ENCODE results near the gene PGM1.

PGM1 gene

DNA sequence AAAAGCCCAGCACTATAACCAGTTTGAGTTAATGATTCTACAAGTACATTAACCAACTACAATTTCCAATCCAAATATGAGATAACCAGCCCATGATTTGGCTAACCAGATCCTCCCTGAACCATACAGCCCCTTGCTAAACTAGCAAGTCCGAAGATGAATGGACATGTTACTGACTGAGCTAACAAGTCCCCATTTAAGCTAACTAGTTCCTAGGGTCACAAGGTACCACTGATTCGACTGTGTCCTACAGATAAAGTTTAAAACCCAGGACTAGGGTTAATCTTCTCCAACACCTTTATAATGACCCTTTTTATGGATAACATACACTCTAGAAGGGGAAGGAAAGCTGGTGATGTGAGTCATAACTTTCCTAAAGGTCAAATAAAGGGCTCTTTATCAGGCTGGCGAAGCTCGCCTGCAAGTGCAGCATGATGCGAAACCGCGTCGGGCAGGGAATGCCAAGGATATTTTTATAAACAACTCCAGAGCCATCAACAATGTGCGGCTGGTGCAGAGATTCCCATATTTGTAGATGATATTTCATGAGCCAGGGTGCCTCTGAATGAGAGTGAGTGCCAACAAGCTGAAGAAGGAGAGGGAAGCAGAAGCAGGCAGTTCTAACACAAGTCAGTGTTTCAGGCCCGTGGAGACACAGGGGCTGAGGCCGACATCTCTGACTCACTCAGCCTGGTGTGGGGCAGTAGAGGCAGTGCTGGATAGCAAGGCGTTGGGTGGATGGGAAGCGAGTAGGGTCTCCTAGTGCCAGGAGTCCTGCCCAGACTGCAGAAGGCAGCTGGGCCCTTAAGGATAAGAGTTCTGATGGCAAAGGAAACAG, 105.0 kb downstream of the PGM1 start:
- TF ChIP-seq, protein P1, sequence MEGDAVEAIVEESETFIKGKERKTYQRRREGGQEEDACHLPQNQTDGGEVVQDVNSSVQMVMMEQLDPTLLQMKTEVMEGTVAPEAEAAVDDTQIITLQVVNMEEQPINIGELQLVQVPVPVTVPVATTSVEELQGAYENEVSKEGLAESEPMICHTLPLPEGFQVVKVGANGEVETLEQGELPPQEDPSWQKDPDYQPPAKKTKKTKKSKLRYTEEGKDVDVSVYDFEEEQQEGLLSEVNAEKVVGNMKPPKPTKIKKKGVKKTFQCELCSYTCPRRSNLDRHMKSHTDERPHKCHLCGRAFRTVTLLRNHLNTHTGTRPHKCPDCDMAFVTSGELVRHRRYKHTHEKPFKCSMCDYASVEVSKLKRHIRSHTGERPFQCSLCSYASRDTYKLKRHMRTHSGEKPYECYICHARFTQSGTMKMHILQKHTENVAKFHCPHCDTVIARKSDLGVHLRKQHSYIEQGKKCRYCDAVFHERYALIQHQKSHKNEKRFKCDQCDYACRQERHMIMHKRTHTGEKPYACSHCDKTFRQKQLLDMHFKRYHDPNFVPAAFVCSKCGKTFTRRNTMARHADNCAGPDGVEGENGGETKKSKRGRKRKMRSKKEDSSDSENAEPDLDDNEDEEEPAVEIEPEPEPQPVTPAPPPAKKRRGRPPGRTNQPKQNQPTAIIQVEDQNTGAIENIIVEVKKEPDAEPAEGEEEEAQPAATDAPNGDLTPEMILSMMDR (IDR thresholded peaks at IDR 0.05; ENCODE audit: low read depth, low read length, missing control alignments) = no peak
- DNase-seq (ENCODE audit: extremely low read depth, low read depth) = no peak
- no peak overlapping the region for H3K4me3 ChIP-seq (replicated peaks; ENCODE audit: low read depth, low read length)

DNA sequence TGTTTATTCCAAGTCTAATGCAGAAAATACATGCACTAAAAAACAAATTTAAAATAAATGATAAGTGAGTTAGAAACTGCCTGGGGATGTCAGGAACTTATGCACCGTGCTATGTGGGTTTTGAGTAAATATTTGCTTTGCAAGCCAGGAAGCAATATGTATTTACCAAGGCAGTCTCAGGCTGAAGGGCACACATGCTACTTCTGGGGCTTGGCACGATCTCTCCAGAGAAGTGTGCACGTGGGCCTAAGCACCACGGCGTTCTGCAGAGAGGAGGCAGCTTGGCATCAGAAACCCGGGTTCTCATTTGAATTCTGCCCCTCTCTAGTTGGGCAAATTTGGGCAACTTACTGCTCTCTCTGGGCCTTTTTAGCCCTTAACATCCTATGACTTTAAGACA, 108.0 kb downstream of the PGM1 start:
- no peak overlapping the region for H3K4me3 ChIP-seq (replicated peaks; ENCODE audit: low read depth, low read length)
- DNase-seq (ENCODE audit: extremely low read depth, low read depth) = no peak
- TF ChIP-seq, protein P1 (IDR thresholded peaks at IDR 0.05; ENCODE audit: low read depth, low read length, missing control alignments) = no peak

DNA sequence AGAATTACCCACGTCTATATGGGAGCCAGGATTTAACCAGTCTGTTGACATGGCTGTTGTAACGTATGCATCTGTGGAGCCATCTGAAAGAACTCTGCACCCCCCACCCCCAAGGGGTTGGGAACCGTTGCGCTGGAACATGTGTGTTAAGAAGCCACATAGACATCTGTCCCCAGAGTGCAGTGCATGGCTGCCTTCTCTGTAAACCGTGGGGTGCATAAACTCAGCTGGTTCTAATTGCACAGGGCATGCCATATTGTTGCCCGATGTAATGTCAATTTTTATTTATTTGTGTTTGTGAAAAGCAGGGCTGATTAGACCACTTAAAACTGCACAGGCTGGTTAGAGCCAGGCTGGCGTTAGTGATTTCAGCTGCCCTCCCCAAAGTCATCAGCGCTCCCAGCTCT, 110.5 kb downstream of the PGM1 start:
- no peak for DNase-seq (ENCODE audit: extremely low read depth, low read depth)

DNA sequence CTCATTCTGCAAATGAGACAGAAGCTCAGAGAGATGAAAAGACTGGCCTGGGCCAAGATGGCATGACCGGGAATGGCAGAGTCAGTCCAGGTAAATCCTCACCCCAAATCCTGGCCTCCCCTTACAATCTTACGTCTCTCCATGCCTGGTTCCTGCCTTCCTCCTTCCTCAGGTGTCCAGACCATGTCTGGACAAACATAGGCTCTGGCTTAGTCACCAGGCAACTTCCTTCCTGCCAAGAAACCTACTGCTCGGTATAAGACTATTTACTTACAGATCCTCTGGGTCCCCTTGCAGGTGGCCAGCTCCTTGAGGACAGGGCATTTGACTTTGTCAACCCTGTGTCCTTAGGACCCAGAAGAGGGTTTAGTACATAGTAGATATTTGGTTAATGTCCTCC, 111.2 kb downstream of the PGM1 start:
- no peak overlapping the region for H3K4me3 ChIP-seq (replicated peaks; ENCODE audit: low read depth, low read length)
- TF ChIP-seq, protein P1 (IDR thresholded peaks at IDR 0.05; ENCODE audit: low read depth, low read length, missing control alignments) = no peak
- DNase-seq (ENCODE audit: extremely low read depth, low read depth) = no peak

More for the DNA sequence above, 110.5 kb downstream of the PGM1 start:
- TF ChIP-seq, protein P1 (IDR thresholded peaks at IDR 0.05; ENCODE audit: low read depth, low read length, missing control alignments) = no peak
- H3K4me3 ChIP-seq (replicated peaks; ENCODE audit: low read depth, low read length) = no peak overlapping the region

DNA sequence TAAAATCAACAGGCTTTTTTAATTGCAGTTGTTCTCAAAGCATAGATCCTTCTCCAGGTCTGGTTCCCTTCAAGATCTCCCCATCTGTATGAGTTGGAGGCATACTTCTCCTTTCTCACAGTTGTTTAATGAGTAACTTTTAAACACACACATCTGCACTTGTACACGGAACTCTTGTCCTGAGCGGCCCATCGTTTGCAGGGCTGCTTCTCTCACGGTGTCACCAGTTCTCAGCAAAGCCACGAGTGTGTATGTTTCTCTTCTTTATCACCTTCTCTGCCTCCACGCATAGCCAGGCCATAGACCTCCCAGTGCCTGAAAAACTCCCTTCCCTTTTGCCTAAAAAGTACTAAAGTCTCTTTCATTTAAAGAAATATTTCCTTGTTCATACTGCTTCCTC, 111.9 kb downstream of the PGM1 start:
- DNase-seq (ENCODE audit: extremely low read depth, low read depth) = no peak
- TF ChIP-seq, protein P1 (IDR thresholded peaks at IDR 0.05; ENCODE audit: low read depth, low read length, missing control alignments) = no peak
- no peak overlapping the region for H3K4me3 ChIP-seq (replicated peaks; ENCODE audit: low read depth, low read length)

DNA sequence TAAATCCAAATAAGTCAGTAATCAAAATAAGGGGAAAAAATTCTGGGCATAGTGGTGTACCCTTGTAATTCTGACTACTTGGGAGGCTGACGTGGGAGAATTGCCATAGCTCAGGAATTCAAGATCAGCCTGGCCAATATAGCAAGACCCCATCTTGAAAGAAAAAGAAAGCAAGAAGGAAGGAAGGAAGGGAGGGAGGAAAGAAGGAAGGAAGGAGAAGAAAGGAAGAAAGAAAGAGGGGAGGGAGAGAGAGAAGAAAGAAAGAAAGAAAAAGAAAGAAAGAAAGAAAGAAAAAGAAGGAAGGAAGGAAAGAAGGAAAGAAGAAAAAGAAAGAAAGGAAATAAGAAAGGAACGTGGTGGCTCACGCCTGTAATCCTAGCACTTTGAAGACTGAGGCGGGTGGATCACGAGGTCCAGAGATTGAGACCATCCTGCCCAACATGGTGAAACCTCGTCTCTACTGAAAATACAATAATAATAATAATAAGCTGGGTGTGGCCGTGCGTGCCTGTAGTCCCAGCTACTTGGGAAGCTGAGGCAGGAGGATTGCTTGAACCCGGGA, 116.1 kb downstream of the PGM1 start:
- no peak for DNase-seq (ENCODE audit: extremely low read depth, low read depth)
- H3K4me3 ChIP-seq (replicated peaks; ENCODE audit: low read depth, low read length) = no peak overlapping the region
- TF ChIP-seq, protein P1 (IDR thresholded peaks at IDR 0.05; ENCODE audit: low read depth, low read length, missing control alignments) = no peak

All from HFF-Myc (cell line).